H1 (cell line): ENCODE results near the gene FBLIM1. TPM values are rescaled to one million over a fixed set of nuclear protein-coding genes. Genes with fewer than 3 reads are reported as not detected.

Experiments used
- E2F6 ChIP-seq: IDR thresholded peaks from 2 replicates; pipeline ENCODE4 v1.6.1; 2012; ENCODE audit warnings: inconsistent platforms
- RAD21 ChIP-seq, 2 experiments: IDR thresholded peaks in 1 of 2; conservative IDR thresholded peaks in 1 of 2; 2 replicates each; pipeline ENCODE4 v1.6.1; 2011; ENCODE audit warnings: low read depth in 2 of 2, low read length in 2 of 2, improper control_type of control experiment in 1 of 2, inconsistent platforms in 1 of 2, mild to moderate bottlenecking in 1 of 2, moderate library complexity in 1 of 2
- SIRT6 ChIP-seq: IDR thresholded peaks from one replicate; pipeline ENCODE4 v1.7.1; 2012; ENCODE audit warnings: low read length, inconsistent platforms
- SP1 ChIP-seq: IDR thresholded peaks from 2 replicates; pipeline ENCODE4 v1.6.1; 2011; ENCODE audit warnings: low read depth, low read length
- SP4 ChIP-seq: IDR thresholded peaks from 2 replicates; pipeline ENCODE4 v1.6.1; 2012; ENCODE audit warnings: low read length, inconsistent platforms
- YY1 ChIP-seq: IDR thresholded peaks from 2 replicates; pipeline ENCODE4 v1.6.1; 2011; ENCODE audit warnings: low read depth, mild to moderate bottlenecking, low read length
- polyA plus RNA-seq, 7 experiments: library from polyadenylated mRNA; depleted of rRNA in 3 of 7; stranded (reverse) in 5 of 7; unstranded in 2 of 7; fragments of >200 nt in 5 of 7; fragments of 200-250 nt in 2 of 7; gene quantifications; 1 replicate in 5 of 7; 2 replicates in 1 of 7; 4 replicates in 1 of 7; pipeline versions ENCODE4 v1.2.1 to v1.2.3, GENCODE V29; 2011 to 2013; ENCODE audit warnings: missing spikeins in 2 of 7, mixed read lengths in 2 of 7
- total RNA-seq: library from RNA; stranded (reverse); fragmentation: NEBNext Ultra II Directional; extraction: Animal tissue kit (Norgen Biotek cat#: 25700); gene quantifications from 2 replicates; pipeline ENCODE4 v1.2.1, GENCODE V29; 2021

The FBLIM1 gene
- total and polyA plus RNA-seq, 2 of the 8 experiments (the other 6 are each of a cell fraction or from before 2014, with no cell fraction given), result 66.6 to 66.7 TPM

DNA sequence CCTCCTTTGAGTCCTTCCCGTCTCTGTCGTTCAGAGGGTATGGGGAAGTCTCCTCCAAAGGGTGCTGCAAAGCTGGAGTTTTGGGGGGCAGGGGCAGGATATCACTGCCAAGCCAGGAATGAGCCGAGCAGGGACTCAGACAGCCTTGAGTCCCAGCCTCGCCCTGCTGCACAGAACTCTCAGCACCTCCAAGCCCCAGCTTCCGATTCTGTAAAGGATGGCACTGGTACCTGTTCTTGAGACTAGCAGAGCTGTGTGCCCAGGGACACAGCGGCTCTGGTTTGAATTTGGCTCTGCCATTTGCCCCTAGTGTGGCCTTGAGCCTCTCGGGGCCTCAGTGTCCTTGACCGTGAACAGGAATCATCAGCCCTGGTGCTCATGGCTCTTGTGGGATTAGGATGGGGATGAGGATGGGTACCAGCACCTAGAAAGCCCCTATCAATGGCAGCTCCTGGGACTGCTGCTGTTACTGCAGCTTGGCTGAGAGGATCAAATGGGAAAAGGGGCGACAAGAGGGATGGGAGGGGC, 1.5 kb upstream of the FBLIM1 start (continued):
- no peak for TF ChIP-seq RAD21 (IDR thresholded peaks at IDR 0.05 in 1 of 2, conservative IDR thresholded peaks at IDR 0.05 in 1 of 2; ENCODE audit: low read depth in 2 of 2, low read length in 2 of 2)
- TF ChIP-seq SP4, result no peak
- TF ChIP-seq YY1, result no peak
- no peak for TF ChIP-seq SIRT6
- no peak for TF ChIP-seq SP1
- no peak for TF ChIP-seq E2F6
